Left ventricle myocardium inferior (tissue), 1 donor: ENCODE data around the gene PLCB1. TPM values are rescaled to one million over a fixed set of nuclear protein-coding genes. Genes with fewer than 3 reads are reported as not detected.

ENCODE experiments used
- DNase-seq: peaks from one replicate; pipeline ENCODE4 v3.0.0-alpha.2; 2020
- H3K27ac ChIP-seq: fragments of 200-600 bp; replicated peaks from 2 replicates; pipeline ENCODE4 v1.8.0; 2021
- H3K27me3 ChIP-seq: fragments of 200-600 bp; 2 replicates; pipeline ENCODE4 v1.8.0; 2021; ENCODE audit warnings: low read depth
- H3K36me3 ChIP-seq: fragments of 200-600 bp; 2 replicates; pipeline ENCODE4 v1.8.0; 2021
- H3K4me1 ChIP-seq: fragments of 200-600 bp; 2 replicates; pipeline ENCODE4 v1.8.0; 2021
- H3K4me3 ChIP-seq: fragments of 200-600 bp; 2 replicates; pipeline ENCODE4 v1.8.0; 2021; ENCODE audit warnings: mild to moderate bottlenecking, moderate library complexity
- H3K9me3 ChIP-seq: fragments of 200-600 bp; replicated peaks from 2 replicates; pipeline ENCODE4 v1.8.0; 2021
- CTCF ChIP-seq: fragments of 200-600 bp; IDR thresholded peaks from 2 replicates; pipeline ENCODE4 v1.8.0; 2021; ENCODE audit warnings: antibody characterized with exemption, mild to moderate bottlenecking, borderline replicate concordance
- intact Hi-C: fragments of 100-400 bp; cut with micrococcal nuclease; formaldehyde crosslinking; loops from one replicate; pipeline ENCODE4 v1.11.0; 2022
- long read RNA-seq: library from polyadenylated mRNA; unstranded; transcript quantifications from one replicate; pipeline ENCODE4 v2.0.0, GENCODE V29; 2021
- total RNA-seq: library from RNA; stranded (reverse); fragmentation: NEBNext Ultra II Directional; extraction: Animal tissue kit (Norgen Biotek cat#: 25700); gene quantifications from one replicate; pipeline ENCODE4 v1.2.1, GENCODE V29; 2021
- donor health status: DM: no; HTN: yes; CAD: no; lungs with severe emphysema.

PLCB1 gene
- 6.0 TPM for total RNA-seq
- long read RNA-seq, partial matches to known transcripts = 1 of 1 reads
- long read RNA-seq, other reads (novel, unspliced or antisense) = 0 of 1 reads

DNA sequence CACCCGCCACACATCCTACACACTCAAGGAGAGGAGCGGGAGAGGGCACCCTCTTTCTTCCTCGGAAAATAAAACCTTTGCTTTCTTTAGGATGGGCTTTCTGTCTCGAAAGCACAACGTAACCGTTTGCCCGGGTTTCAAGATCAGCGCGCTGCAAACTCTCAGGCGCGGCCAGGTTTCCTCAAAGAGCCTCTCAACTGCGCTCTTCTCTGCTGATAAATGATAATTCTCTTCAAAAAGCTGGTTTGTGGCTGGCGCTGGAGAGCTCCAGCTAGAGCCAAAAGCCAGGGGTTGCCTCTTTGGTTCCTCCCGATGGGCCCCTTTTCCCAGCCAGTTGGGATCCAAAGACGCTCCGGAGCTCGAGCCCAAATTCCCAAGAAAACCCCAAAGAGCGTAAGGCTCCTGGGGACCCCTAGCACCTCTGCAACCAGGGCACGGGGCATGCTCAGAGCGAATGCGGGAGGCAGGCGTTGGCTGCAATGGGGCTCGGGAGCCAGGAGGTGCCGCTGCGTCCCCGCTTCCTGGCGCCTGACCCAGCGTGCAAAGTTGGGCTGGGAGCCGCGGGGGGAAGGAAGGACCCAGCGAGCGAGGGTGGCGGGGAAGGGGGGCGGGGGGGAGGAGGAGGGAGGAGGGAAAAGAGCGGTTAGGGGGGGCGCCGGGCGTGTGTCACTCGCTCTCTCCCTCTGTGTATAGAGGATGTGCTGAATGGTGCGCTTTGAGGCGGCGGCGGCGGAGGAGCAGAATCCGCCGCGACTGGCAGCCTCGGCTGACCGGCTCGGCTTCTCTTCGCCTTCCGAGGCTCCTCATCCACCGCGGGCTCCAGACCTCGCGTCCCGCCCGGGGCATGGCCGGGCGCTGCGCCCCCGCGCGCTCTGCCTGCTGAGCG is at the start of gene PLCB1:
PLCB1 (plus strand) TSS at position 669 of the 886 bp plus-strand sequence. CDS start 386 bp downstream, outside the sequence.
- TF ChIP-seq CTCF = peak; percentile 88
- peak within 1 kb of the TSS; percentile 80 for H3K4me3 ChIP-seq
- intact Hi-C loops = loop anchor here (5.0 to 10.0 kb wide), 3 partner anchors 87 to 590 kb away; no protein-coding TSS in a partner anchor
- H3K36me3 ChIP-seq = no peaks in the 10 kb centered on the region
- peaks cover 37% of the 10 kb centered on the region for H3K4me1 ChIP-seq
- peak; percentile 86 for DNase-seq
- no peaks in the 10 kb centered on the region for H3K9me3 ChIP-seq
- peak within 1 kb of the TSS; percentile 87 for H3K27ac ChIP-seq
- H3K27me3 ChIP-seq = peaks cover 17% of the 10 kb centered on the region

- no peak overlapping the region for H3K4me3 ChIP-seq
- no peak for TF ChIP-seq CTCF
- no peak overlapping the region for H3K27ac ChIP-seq
- H3K4me1 ChIP-seq = peaks cover 6% of the 10 kb centered on the region
- H3K9me3 ChIP-seq = no peaks in the 10 kb centered on the region
- no peaks in the 10 kb centered on the region for H3K36me3 ChIP-seq
- H3K27me3 ChIP-seq = no peaks in the 10 kb centered on the region
- intact Hi-C loops = no loop called here
- no peak for DNase-seq
These were observed 49.1 kb upstream of the PLCB1 start for GRCh38 chr20:8082989-8083388.

- Histone ChIP-seq H3K4me3 (no peak overlapping the region), H3K27ac (no peak overlapping the region), H3K36me3 (no peaks in the 10 kb centered on the region), H3K9me3 (no peaks in the 10 kb centered on the region), H3K27me3 (no peaks in the 10 kb centered on the region), H3K4me1 (peaks cover 11% of the 10 kb centered on the region)
- TF ChIP-seq CTCF = no peak
- intact Hi-C loops = no loop called here
- no peak for DNase-seq
These were observed 42.4 kb upstream of the PLCB1 start for GRCh38 chr20:8089668-8090067.

GRCh38 chr20:8094415-8094818 is 37.6 kb upstream of the PLCB1 start:
- Histone ChIP-seq H3K4me3 (no peak overlapping the region), H3K9me3 (no peaks in the 10 kb centered on the region), H3K36me3 (no peaks in the 10 kb centered on the region), H3K4me1 (peaks cover 17% of the 10 kb centered on the region), H3K27me3 (no peaks in the 10 kb centered on the region), H3K27ac (peak overlapping the region; percentile 31)
- intact Hi-C loops = no loop called here
- DNase-seq = peak; percentile 67
- TF ChIP-seq CTCF = no peak

GRCh38 chr20:8094850-8095249 is 37.2 kb upstream of the PLCB1 start:
- Histone ChIP-seq H3K27ac (peak overlapping the region; percentile 31), H3K36me3 (no peaks in the 10 kb centered on the region), H3K9me3 (no peaks in the 10 kb centered on the region), H3K27me3 (no peaks in the 10 kb centered on the region), H3K4me3 (no peak overlapping the region), H3K4me1 (peaks cover 17% of the 10 kb centered on the region)
- intact Hi-C loops = no loop called here
- no peak for TF ChIP-seq CTCF
- no peak for DNase-seq
